Endothelial cell of umbilical vein (primary cell): ENCODE data around the gene SLC7A10.

Experiments
- EZH2 ChIP-seq: IDR thresholded peaks from 2 replicates; pipeline ENCODE4 v1.6.1; 2012; ENCODE audit warnings: borderline replicate concordance, low read depth, mild to moderate bottlenecking, moderate library complexity, low read length, inconsistent platforms; ENCODE audit not compliant: severe bottlenecking
- POLR2A ChIP-seq: IDR thresholded peaks from 2 replicates; pipeline ENCODE4 v1.6.1; 2012; ENCODE audit warnings: low read depth, mild to moderate bottlenecking, control low read depth, low read length
- TF ChIP-seq, protein P1 (sequence below), 2 donors: IDR thresholded peaks; 1 replicate in 1 of 2; 2 replicates in 1 of 2; pipeline ENCODE4 v1.5.1; 2011; ENCODE audit warnings: low read length in 2 of 2, mild to moderate bottlenecking in 2 of 2, moderate library complexity in 2 of 2, control low read depth in 1 of 2, inconsistent platforms in 1 of 2, low read depth in 1 of 2; ENCODE audit not compliant: insufficient read depth in 1 of 2; ENCODE audit errors: extremely low read depth in 1 of 2

DNA sequence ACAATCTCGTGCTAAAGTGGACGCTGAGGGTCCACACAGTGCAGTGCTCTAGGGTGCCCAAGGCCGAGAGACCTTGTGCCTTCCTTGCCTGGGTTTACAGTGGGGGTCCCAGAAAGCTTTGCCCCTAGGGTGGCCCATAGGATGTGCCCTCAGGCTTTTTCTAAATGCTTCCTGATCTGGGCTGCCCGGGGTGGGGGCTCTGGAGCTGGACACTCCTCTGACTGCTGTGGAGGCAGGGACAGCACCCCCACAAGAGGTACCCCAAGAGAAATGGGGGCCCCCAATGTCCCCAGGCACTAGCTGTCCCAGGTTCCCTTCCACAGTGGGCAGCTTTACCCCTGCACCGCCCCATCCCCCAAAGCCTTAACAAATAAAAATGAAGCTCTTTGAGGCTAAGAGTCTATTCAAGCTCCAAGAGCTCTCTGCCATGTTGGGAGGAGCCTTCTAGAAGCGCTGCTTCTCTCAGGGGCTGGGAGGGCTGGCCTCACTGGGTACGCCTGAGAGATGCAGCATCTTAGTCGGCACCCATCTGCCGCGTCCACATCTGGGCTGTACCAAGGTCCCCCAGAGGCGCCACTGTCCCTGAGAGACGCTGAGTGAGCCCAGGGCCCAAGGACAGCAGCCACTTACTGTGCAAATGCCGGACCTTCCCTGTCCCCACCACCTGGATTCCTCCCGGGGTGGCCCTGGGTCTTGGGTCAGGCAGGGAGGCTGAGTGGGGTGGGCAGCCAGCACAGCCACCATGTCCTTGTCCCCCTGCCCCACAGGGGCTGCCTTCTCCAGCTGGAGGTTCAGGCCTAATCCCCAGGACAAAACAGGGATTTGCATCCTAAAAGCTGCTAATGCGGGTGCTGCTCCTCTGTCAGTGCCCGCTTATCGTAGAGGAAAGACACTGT is 49.3 kb upstream of the SLC7A10 start:
- TF ChIP-seq, protein P1, sequence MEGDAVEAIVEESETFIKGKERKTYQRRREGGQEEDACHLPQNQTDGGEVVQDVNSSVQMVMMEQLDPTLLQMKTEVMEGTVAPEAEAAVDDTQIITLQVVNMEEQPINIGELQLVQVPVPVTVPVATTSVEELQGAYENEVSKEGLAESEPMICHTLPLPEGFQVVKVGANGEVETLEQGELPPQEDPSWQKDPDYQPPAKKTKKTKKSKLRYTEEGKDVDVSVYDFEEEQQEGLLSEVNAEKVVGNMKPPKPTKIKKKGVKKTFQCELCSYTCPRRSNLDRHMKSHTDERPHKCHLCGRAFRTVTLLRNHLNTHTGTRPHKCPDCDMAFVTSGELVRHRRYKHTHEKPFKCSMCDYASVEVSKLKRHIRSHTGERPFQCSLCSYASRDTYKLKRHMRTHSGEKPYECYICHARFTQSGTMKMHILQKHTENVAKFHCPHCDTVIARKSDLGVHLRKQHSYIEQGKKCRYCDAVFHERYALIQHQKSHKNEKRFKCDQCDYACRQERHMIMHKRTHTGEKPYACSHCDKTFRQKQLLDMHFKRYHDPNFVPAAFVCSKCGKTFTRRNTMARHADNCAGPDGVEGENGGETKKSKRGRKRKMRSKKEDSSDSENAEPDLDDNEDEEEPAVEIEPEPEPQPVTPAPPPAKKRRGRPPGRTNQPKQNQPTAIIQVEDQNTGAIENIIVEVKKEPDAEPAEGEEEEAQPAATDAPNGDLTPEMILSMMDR (IDR thresholded peaks at IDR 0.05; ENCODE audit: extremely low read depth in 1 of 2, insufficient read depth in 1 of 2, low read depth in 1 of 2, low read length in 2 of 2), result no peak
- no peak for TF ChIP-seq POLR2A
- no peak for TF ChIP-seq EZH2
